CD14-positive monocyte (primary cell): Measurements from ENCODE around the gene C22orf23. TPM values are rescaled to one million over a fixed set of nuclear protein-coding genes. Genes with fewer than 3 reads are reported as not detected.
A peak's percentile ranks its signal among the peaks of the same experiment; 100 is the strongest.
"Not testable (repeated sequence)": the region's sequence is repeated elsewhere in the genome, so short reads cannot be mapped to it uniquely, and the experiment has no call there.

Experiments used
- DNase-seq, 3 donors: peaks; one replicate each; pipeline ENCODE4 v3.0.0-alpha.2; 2011 to 2022
- H2AFZ ChIP-seq: 2 replicates; pipeline ENCODE4 v1.6.0; 2012; ENCODE audit warnings: mild to moderate bottlenecking, low read depth, low read length, inconsistent platforms; ENCODE audit not compliant: insufficient read depth, poor library complexity, severe bottlenecking
- H3K27ac ChIP-seq, 2 donors: 1 replicate in 1 of 2; 2 replicates in 1 of 2; pipeline ENCODE4 v1.5.1; 2012 to 2013; ENCODE audit warnings: low read length in 2 of 2, control low read depth in 1 of 2, inconsistent platforms in 1 of 2, low read depth in 1 of 2, mild to moderate bottlenecking in 1 of 2
- H3K27me3 ChIP-seq, 2 donors: one replicate each; pipeline versions ENCODE4 v1.6.0 to v1.6.1; 2011 to 2013; ENCODE audit warnings: low read length in 2 of 2; ENCODE audit not compliant: control insufficient read depth in 2 of 2, insufficient read depth in 2 of 2
- H3K36me3 ChIP-seq, 2 donors: replicated peaks in 1 of 2; 1 replicate in 1 of 2; 2 replicates in 1 of 2; pipeline versions ENCODE4 v1.5.1 to v1.6.1; 2012 to 2013; ENCODE audit warnings: low read length in 2 of 2, control low read depth in 1 of 2, inconsistent platforms in 1 of 2, mild to moderate bottlenecking in 1 of 2; ENCODE audit not compliant: insufficient read depth in 2 of 2, control insufficient read depth in 1 of 2
- H3K4me1 ChIP-seq, 2 donors: 1 replicate in 1 of 2; 2 replicates in 1 of 2; pipeline versions ENCODE4 v1.5.1 to v1.6.1; 2012 to 2013; ENCODE audit warnings: low read length in 2 of 2, control low read depth in 1 of 2, inconsistent platforms in 1 of 2, mild to moderate bottlenecking in 1 of 2, moderate library complexity in 1 of 2; ENCODE audit not compliant: insufficient read depth in 2 of 2, control insufficient read depth in 1 of 2
- H3K4me2 ChIP-seq: replicated peaks from 2 replicates; pipeline ENCODE3; 2012; ENCODE audit warnings: low read length, moderate library complexity, mild to moderate bottlenecking; ENCODE audit not compliant: poor library complexity, severe bottlenecking; ENCODE audit errors: extremely low read depth
- H3K4me3 ChIP-seq, 3 experiments: fragments of 200-600 bp in 1 of 3; sonication (generic) in 1 of 3; replicated peaks in 1 of 3; 1 replicate in 2 of 3; 2 replicates in 1 of 3; pipeline ENCODE4 v1.5.1; 2011 to 2013; ENCODE audit warnings: low read length in 3 of 3, mild to moderate bottlenecking in 3 of 3, control low read depth in 2 of 3, low read depth in 2 of 3, inconsistent platforms in 1 of 3, moderate library complexity in 1 of 3
- H3K79me2 ChIP-seq: 2 replicates; pipeline ENCODE4 v1.6.0; 2012; ENCODE audit warnings: mild to moderate bottlenecking, control low read depth, inconsistent platforms, low read length, moderate library complexity; ENCODE audit not compliant: insufficient read depth
- H3K9ac ChIP-seq: 2 replicates; pipeline ENCODE4 v1.6.0; 2017; ENCODE audit warnings: low read length, mild to moderate bottlenecking; ENCODE audit not compliant: insufficient read depth, poor library complexity, severe bottlenecking
- H3K9me3 ChIP-seq, 2 donors: replicated peaks in 1 of 2; 1 replicate in 1 of 2; 2 replicates in 1 of 2; pipeline versions ENCODE4 v1.5.1 to v1.6.1; 2012 to 2013; ENCODE audit warnings: low read length in 2 of 2, control low read depth in 1 of 2; ENCODE audit not compliant: control insufficient read depth in 1 of 2, insufficient read depth in 1 of 2
- H4K20me1 ChIP-seq: 2 replicates; pipeline ENCODE4 v1.6.0; 2012; ENCODE audit warnings: mild to moderate bottlenecking, low read length, control low read depth, moderate library complexity; ENCODE audit not compliant: insufficient read depth
- H3K27ac Mint-ChIP-seq, 7 donors: one replicate each; pipeline ENCODE4 v1.8.0; 2020; ENCODE audit warnings: mild to moderate bottlenecking in 7 of 7, mixed read lengths in 7 of 7, moderate library complexity in 6 of 7, inconsistent platforms in 2 of 7
- H3K27me3 Mint-ChIP-seq, 3 donors: one replicate each; pipeline ENCODE4 v1.8.0; 2021 to 2022; ENCODE audit warnings: low read depth in 3 of 3, mild to moderate bottlenecking in 3 of 3, mixed read lengths in 3 of 3, moderate library complexity in 3 of 3, inconsistent platforms in 1 of 3
- H3K36me3 Mint-ChIP-seq, 2 donors: one replicate each; pipeline ENCODE4 v1.8.0; 2020; ENCODE audit warnings: mixed read lengths in 2 of 2, inconsistent platforms in 1 of 2, mild to moderate bottlenecking in 1 of 2
- H3K4me1 Mint-ChIP-seq: one replicate; pipeline ENCODE4 v1.8.0; 2020; ENCODE audit warnings: mild to moderate bottlenecking, mixed read lengths
- H3K4me3 Mint-ChIP-seq, 2 donors: one replicate each; pipeline ENCODE4 v1.8.0; 2020; ENCODE audit warnings: mild to moderate bottlenecking in 2 of 2, mixed read lengths in 2 of 2, moderate library complexity in 1 of 2
- H3K9me3 Mint-ChIP-seq, 7 donors: one replicate each; pipeline ENCODE4 v1.8.0; 2020 to 2022; ENCODE audit warnings: mixed read lengths in 7 of 7, mild to moderate bottlenecking in 6 of 7, moderate library complexity in 6 of 7, inconsistent platforms in 2 of 7
- CTCF ChIP-seq: fragments of 200-600 bp; IDR thresholded peaks from one replicate; pipeline ENCODE4 v1.8.0; 2022; ENCODE audit warnings: antibody characterized with exemption, mild to moderate bottlenecking
- WGBS: methylation state at CpG from one replicate; pipeline ENCODE4 v1.1.5; 2013; ENCODE audit warnings: missing lambda C conversion rate; ENCODE audit not compliant: insufficient coverage; 5-methylcytosine and 5-hydroxymethylcytosine counted together
- intact Hi-C, 2 donors: fragments of 100-400 bp; cut with micrococcal nuclease; formaldehyde crosslinking; loops; one replicate each; pipeline versions ENCODE4 v1.15.0 to v1.15.1; 2023
- polyA plus RNA-seq, 3 donors: library from polyadenylated mRNA; depleted of rRNA in 1 of 3; unstranded in 2 of 3; stranded (reverse) in 1 of 3; fragments of 300-500 nt in 2 of 3; fragments of >200 nt in 1 of 3; fragmentation: Illumina TruSeq in 2 of 3; gene quantifications; 1 replicate in 2 of 3; 2 replicates in 1 of 3; pipeline ENCODE4 v1.2.3, GENCODE V29; 2012 to 2021

C22orf23 gene
- polyA plus RNA-seq, 3 donors: not detected

- no peak overlapping the region for H3K4me3 ChIP-seq
- peaks cover 9% of the 10 kb centered on the region for H3K4me1 Mint-ChIP-seq
- intact Hi-C loops: loop anchor here in 1 of 2 donors (10.0 kb wide), 1 partner anchor 365 kb away; no protein-coding TSS in a partner anchor
- H3K27me3 ChIP-seq: no peaks in the 10 kb centered on the region
- H3K27me3 Mint-ChIP-seq: peaks cover 0 to 1% (median 0%) of the 10 kb centered on the region in 3 donors
- no peak overlapping the region for H2AFZ ChIP-seq
- 96% methylated on average over 16 of the region's 18 CpGs for WGBS
- H3K4me1 ChIP-seq: peaks cover 7 to 8% of the 10 kb centered on the region in 2 donors
- H3K79me2 ChIP-seq: peaks cover 8% of the 10 kb centered on the region
- H3K27ac Mint-ChIP-seq: no peak overlapping the region
- H3K36me3 ChIP-seq: peaks cover 58 to 75% of the 10 kb centered on the region in 2 donors
- H3K9ac ChIP-seq: no peak overlapping the region
- TF ChIP-seq CTCF: no peak
- H3K4me3 Mint-ChIP-seq: no peak overlapping the region
- no peak overlapping the region for H3K4me2 ChIP-seq
- peaks cover 56 to 76% of the 10 kb centered on the region in 2 donors for H3K36me3 Mint-ChIP-seq
- peaks cover 0 to 3% (median 0%) of the 10 kb centered on the region in 7 donors for H3K9me3 Mint-ChIP-seq
- DNase-seq: no peak
- no peak overlapping the region for H3K27ac ChIP-seq
- no peaks in the 10 kb centered on the region for H4K20me1 ChIP-seq
- no peaks in the 10 kb centered on the region for H3K9me3 ChIP-seq
Measured at GRCh38 chr22:37959231-37959825, 5.9 kb upstream of the C22orf23 start.

GRCh38 chr22:37957232-37957631, 3.8 kb upstream of the C22orf23 start:
- Histone ChIP-seq H3K4me3 (no peak overlapping the region), H3K36me3 (peaks cover 48 to 59% of the 10 kb centered on the region in 2 donors), H3K4me1 (peaks cover 22 to 23% of the 10 kb centered on the region in 2 donors), H4K20me1 (no peaks in the 10 kb centered on the region), H2AFZ (no peak overlapping the region), H3K4me2 (no peak overlapping the region), H3K9me3 (no peaks in the 10 kb centered on the region), H3K9ac (no peak overlapping the region), H3K27ac (no peak overlapping the region), H3K79me2 (peaks cover 16% of the 10 kb centered on the region), H3K27me3 (peaks cover 5 to 9% of the 10 kb centered on the region in 2 donors)
- Mint-ChIP-seq H3K27ac (peak overlapping the region in 1 of 7 donors; percentile 25), H3K27me3 (peaks cover 11 to 12% (median 11%) of the 10 kb centered on the region in 3 donors), H3K9me3 (peaks cover 0 to 3% (median 2%) of the 10 kb centered on the region in 7 donors), H3K4me3 (no peak overlapping the region), H3K4me1 (peaks cover 23% of the 10 kb centered on the region), H3K36me3 (peaks cover 50 to 61% of the 10 kb centered on the region in 2 donors)
- 100% methylated on average over 4 of the region's 4 CpGs for WGBS
- no peak for TF ChIP-seq CTCF
- no peak for DNase-seq
- intact Hi-C loops: loop anchor here in 1 of 2 donors (10.0 kb wide), 1 partner anchor 368 kb away; no protein-coding TSS in a partner anchor

- peaks cover 26% of the 10 kb centered on the region for H3K4me1 Mint-ChIP-seq
- H3K4me3 Mint-ChIP-seq, H2AFZ ChIP-seq, DNase-seq, H3K9me3 Mint-ChIP-seq, H3K4me2 ChIP-seq, H3K9me3 ChIP-seq, H4K20me1 ChIP-seq, H3K9ac ChIP-seq, H3K27ac Mint-ChIP-seq, H3K27ac ChIP-seq, H3K4me3 ChIP-seq: not testable (repeated sequence)
- Histone ChIP-seq H3K4me1 (peaks cover 22 to 23% of the 10 kb centered on the region in 2 donors), H3K79me2 (peaks cover 16% of the 10 kb centered on the region), H3K27me3 (peaks cover 9 to 14% of the 10 kb centered on the region in 2 donors), H3K36me3 (peaks cover 35 to 46% of the 10 kb centered on the region in 2 donors)
- intact Hi-C loops: loop anchor here in 1 of 2 donors (10.0 kb wide), 1 partner anchor 369 kb away; no protein-coding TSS in a partner anchor
- H3K36me3 Mint-ChIP-seq: peaks cover 37 to 48% of the 10 kb centered on the region in 2 donors
- WGBS: 95% methylated on average over 3 of the region's 15 CpGs
- H3K27me3 Mint-ChIP-seq: peaks cover 14 to 22% (median 17%) of the 10 kb centered on the region in 3 donors
Measured at GRCh38 chr22:37955825-37956397, 2.5 kb upstream of the C22orf23 start.
